Right forelimb (tissue), 1 donor: Measurements from ENCODE around the gene SLC25A38.

ENCODE experiments used
- DNase-seq: peaks from one replicate; pipeline ENCODE4 v3.0.0-alpha.2; 2018

SLC25A38 gene

GRCh38 chr3:39438880-39439279 is 55.7 kb downstream of the SLC25A38 start:
- no peak for DNase-seq

GRCh38 chr3:39440316-39440715 is 57.1 kb downstream of the SLC25A38 start:
- DNase-seq, result no peak

GRCh38 chr3:39443530-39443929 is 60.4 kb downstream of the SLC25A38 start:
- no peak for DNase-seq

GRCh38 chr3:39445927-39446326 is 62.8 kb downstream of the SLC25A38 start:
- DNase-seq, result no peak

GRCh38 chr3:39446444-39446843 is 63.3 kb downstream of the SLC25A38 start:
- DNase-seq, result no peak
